ENCODE results near the gene P2RY6. TPM values are rescaled to one million over a fixed set of nuclear protein-coding genes. Genes with fewer than 3 reads are reported as not detected.

Gene P2RY6
- total RNA-seq, 1 donor from 2014 or later = 3.0 TPM

DNA sequence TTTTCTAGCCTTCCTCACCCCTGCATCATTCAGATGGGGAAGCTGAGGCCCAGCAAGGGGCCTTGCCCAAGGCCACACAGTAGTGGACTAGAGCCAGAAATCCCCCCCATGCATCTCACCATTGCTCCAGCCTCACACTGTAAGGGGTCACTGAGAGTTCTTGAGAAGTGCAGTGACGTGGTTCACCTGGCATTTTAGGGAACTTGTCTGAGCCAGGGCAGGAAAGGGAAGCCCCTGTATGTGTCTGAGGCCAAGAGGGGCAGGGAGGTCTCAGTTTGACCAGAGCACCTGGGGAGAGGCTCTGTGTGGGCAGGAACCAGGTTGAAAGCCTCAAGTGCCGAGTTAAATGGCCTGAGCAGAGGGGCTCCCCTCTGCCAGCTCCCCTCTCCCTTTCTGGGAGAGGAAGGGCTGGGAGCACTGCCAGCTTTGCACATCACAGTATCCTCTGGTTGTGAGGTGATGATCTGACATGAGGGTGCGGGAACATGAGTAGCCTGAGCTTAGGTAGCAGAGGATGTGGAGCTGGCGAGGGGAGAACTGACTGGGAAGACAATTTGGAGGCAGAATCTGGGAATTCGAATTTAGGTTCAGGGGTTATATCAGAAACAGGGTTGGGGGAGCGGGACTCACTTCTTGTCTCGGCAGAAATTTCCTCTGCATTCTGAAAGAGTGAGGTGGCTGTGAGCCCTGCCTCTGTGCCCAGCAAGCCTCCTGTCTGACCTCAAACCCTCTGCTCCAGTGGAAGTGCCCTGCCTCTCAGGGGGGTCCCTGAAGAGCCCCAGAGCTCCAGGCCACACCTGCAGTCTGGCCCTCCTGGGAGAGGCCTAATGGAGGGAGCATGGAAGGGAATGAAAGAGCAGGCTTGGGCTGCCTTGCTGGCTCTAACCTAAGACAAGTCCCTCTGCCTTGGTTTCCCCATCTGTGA, 50.5 kb downstream of the P2RY6 start:
- DNase-seq (ENCODE audit: extremely low spot score, unreplicated experiment) = no peak
- H3K36me3 Mint-ChIP-seq = peaks cover 11% of the 10 kb centered on the region
- H3K27ac Mint-ChIP-seq = peak overlapping the region; percentile 78
- H3K4me1 Mint-ChIP-seq (ENCODE audit: unreplicated experiment) = peaks cover 64% of the 10 kb centered on the region
- H3K9me3 Mint-ChIP-seq = no peaks in the 10 kb centered on the region
- TF ChIP-seq, protein P1, sequence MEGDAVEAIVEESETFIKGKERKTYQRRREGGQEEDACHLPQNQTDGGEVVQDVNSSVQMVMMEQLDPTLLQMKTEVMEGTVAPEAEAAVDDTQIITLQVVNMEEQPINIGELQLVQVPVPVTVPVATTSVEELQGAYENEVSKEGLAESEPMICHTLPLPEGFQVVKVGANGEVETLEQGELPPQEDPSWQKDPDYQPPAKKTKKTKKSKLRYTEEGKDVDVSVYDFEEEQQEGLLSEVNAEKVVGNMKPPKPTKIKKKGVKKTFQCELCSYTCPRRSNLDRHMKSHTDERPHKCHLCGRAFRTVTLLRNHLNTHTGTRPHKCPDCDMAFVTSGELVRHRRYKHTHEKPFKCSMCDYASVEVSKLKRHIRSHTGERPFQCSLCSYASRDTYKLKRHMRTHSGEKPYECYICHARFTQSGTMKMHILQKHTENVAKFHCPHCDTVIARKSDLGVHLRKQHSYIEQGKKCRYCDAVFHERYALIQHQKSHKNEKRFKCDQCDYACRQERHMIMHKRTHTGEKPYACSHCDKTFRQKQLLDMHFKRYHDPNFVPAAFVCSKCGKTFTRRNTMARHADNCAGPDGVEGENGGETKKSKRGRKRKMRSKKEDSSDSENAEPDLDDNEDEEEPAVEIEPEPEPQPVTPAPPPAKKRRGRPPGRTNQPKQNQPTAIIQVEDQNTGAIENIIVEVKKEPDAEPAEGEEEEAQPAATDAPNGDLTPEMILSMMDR (conservative IDR thresholded peaks at IDR 0.05) = no peak
- H3K27me3 Mint-ChIP-seq = no peaks in the 10 kb centered on the region
- peak overlapping the region; percentile 64 for H3K4me3 Mint-ChIP-seq

DNA sequence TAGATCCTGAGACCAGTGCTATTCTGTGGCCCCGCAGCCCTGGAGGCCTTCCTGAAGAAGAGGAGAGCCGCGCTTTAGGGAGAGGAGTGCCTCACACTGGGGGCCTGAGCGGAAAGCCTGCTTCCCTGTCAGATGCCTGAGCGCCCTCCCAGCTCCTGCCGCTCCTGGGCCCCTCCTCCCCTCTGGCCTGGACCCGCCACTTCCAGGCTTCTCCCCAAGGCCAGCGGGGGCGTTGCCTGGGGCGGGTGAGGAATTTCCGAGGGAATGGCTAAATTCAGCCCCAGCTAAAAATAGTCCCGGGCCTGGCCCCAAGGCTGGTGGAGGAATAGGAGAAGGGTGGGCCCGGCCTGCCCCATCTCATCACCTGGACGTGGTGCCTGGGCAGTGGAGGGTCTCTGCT, 51.3 kb downstream of the P2RY6 start:
- peaks cover 72% of the 10 kb centered on the region for H3K4me1 Mint-ChIP-seq (ENCODE audit: unreplicated experiment)
- no peak overlapping the region for H3K4me3 Mint-ChIP-seq
- DNase-seq (ENCODE audit: extremely low spot score, unreplicated experiment) = no peak
- TF ChIP-seq, protein P1 (conservative IDR thresholded peaks at IDR 0.05) = no peak
- H3K27ac Mint-ChIP-seq = no peak overlapping the region
- no peaks in the 10 kb centered on the region for H3K9me3 Mint-ChIP-seq
- H3K27me3 Mint-ChIP-seq = no peaks in the 10 kb centered on the region
- peaks cover 14% of the 10 kb centered on the region for H3K36me3 Mint-ChIP-seq

DNA sequence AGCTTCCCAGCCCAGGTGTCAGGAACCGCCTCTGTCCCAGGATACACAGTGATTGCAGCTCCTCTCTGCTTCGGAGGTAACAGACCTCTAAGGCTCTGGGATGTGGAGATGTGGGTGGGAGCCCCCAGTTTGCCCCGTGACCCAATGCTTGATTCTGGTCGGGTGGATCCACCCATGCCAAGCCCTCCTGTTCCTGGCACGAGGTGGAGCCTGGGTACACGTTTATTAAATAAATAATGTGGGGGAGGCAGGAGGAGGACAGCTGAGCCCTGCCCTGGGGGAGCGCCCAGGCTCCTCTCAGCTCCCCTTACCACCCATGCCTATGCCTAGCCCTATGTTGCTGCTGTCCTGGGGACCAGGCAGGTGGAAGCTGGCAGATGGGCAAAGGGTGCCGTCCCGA, 52.0 kb downstream of the P2RY6 start:
- Mint-ChIP-seq H3K4me1 (ENCODE audit: unreplicated experiment) (peaks cover 78% of the 10 kb centered on the region), H3K27me3 (no peaks in the 10 kb centered on the region), H3K36me3 (peaks cover 14% of the 10 kb centered on the region), H3K4me3 (peak overlapping the region; percentile 70), H3K9me3 (no peaks in the 10 kb centered on the region), H3K27ac (peak overlapping the region; percentile 65)
- no peak for DNase-seq (ENCODE audit: extremely low spot score, unreplicated experiment)
- TF ChIP-seq, protein P1 (conservative IDR thresholded peaks at IDR 0.05) = no peak

DNA sequence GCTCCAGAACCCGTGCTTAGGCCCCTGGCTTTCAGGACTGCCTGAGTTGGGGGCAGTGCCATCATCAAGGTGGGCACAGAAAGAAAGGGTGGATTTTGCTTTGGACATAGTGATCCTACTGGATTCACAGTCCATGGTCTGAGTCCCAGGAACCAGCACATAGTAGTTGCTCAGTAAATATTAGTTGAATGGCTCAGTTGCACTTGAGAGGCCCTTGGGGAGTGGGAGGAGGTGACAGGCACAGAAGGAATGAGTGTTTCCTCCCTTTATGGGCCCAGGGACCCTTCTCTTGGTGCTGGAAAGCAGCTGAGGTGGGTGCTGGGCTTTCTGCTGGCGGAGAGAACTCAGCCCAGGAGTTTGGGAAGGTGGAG, 52.5 kb downstream of the P2RY6 start:
- H3K27ac Mint-ChIP-seq = peak overlapping the region; percentile 25
- no peaks in the 10 kb centered on the region for H3K9me3 Mint-ChIP-seq
- TF ChIP-seq, protein P1 (conservative IDR thresholded peaks at IDR 0.05) = no peak
- H3K4me3 Mint-ChIP-seq = no peak overlapping the region
- no peaks in the 10 kb centered on the region for H3K27me3 Mint-ChIP-seq
- H3K36me3 Mint-ChIP-seq = peaks cover 10% of the 10 kb centered on the region
- peaks cover 77% of the 10 kb centered on the region for H3K4me1 Mint-ChIP-seq (ENCODE audit: unreplicated experiment)
- no peak for DNase-seq (ENCODE audit: extremely low spot score, unreplicated experiment)

DNA sequence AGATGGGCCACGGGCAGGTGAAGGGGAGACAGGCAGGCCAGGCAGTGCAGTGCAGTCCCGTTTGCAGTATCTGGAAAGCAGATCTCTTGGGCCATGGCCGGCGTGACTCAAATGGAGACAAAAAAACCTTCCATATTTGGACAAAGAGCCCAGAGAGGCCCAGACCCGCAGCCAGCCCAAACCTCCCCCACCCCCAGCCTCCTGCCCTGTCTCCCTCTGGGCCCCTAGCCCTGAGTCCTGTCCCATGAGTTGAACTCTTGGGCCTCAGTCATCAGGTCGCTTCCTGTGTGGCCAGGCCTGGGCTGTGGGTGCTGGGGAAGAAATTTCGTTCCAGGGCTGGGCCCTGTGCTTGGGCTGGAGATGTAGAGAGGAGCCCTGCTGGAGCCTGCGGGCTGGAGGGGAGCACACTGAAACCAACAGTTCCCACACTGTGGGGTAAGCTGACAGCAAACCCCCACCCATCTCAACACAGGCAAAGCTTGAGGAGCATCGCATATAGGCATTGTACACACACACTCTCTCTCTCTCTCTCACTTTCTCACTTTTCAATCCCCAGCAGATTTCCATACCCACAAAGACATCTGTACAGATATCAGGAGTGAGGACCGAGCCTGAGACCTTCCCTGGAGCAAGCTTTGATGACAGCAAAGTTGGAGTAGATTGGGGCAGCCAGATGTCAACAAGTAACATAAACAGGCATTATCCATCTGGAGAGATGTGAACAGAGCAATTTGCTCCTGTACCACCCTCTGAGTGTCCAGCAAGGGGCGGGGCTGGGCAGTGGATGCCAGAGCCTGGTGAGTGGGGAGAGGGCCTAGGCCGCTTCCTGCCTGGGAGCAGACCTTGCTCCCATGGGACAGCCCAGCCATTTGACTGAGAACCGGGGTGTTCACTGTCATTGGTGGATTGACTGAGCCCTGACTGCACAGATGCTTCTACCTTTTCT, 53.2 kb downstream of the P2RY6 start:
- TF ChIP-seq, protein P1 (conservative IDR thresholded peaks at IDR 0.05) = no peak
- Mint-ChIP-seq H3K36me3 (peaks cover 10% of the 10 kb centered on the region), H3K9me3 (no peaks in the 10 kb centered on the region), H3K27ac (peak overlapping the region; percentile 44), H3K27me3 (no peaks in the 10 kb centered on the region), H3K4me3 (peak overlapping the region; percentile 21), H3K4me1 (ENCODE audit: unreplicated experiment) (peaks cover 79% of the 10 kb centered on the region)
- no peak for DNase-seq (ENCODE audit: extremely low spot score, unreplicated experiment)
